ENCODE measurements around the gene SMARCD1.
A peak's percentile ranks its signal among the peaks of the same experiment; 100 is the strongest.
"Not testable (repeated sequence)": the region's sequence is repeated elsewhere in the genome, so short reads cannot be mapped to it uniquely, and the experiment has no call there.

SMARCD1 gene

DNA sequence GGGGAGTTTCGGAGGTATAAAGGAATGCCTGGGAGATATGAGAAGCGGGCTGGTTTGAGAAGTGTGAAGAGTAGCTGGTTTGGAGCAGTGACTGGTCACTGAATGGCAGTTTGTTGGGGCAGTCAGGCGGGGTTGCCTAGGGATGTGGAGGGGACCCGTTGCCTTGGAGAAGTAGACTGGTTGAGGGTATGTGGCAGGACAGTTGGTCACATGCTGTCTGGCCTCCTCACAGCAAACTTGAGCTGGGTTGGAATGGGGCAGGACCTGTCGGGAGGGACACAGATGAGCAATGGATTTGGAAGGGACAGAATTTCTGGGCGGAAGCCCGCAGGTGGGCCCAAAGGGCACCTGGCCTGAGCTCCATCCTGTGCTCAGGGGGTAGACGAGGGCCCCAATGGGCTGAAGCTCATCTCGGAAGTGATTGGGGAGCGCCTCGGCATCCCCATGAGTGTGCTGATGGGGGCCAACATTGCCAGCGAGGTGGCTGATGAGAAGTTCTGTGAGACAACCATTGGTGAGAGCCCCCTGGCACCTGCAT lies 20.8 kb downstream of the SMARCD1 start:
- no peak for DNase-seq

DNA sequence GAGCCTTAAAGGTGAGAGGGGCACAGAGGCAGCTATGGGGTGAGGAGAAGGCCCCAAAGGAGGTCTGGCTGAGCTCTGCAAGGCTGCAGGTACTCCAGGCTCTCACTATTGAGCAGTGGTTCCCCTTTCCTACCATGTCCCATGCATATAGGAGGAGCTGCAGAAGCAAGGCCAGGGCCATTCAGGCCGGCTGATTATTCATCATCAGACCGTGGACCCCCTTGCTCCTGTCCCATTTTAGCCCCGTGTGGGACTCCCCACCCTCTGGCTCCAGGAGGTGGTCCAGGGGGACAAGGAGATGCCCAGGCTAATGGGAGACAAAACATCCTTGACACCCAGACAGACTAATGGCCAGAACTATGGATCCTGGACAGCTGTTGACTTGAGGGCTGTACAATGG lies 21.8 kb downstream of the SMARCD1 start:
- DNase-seq = no peak

DNA sequence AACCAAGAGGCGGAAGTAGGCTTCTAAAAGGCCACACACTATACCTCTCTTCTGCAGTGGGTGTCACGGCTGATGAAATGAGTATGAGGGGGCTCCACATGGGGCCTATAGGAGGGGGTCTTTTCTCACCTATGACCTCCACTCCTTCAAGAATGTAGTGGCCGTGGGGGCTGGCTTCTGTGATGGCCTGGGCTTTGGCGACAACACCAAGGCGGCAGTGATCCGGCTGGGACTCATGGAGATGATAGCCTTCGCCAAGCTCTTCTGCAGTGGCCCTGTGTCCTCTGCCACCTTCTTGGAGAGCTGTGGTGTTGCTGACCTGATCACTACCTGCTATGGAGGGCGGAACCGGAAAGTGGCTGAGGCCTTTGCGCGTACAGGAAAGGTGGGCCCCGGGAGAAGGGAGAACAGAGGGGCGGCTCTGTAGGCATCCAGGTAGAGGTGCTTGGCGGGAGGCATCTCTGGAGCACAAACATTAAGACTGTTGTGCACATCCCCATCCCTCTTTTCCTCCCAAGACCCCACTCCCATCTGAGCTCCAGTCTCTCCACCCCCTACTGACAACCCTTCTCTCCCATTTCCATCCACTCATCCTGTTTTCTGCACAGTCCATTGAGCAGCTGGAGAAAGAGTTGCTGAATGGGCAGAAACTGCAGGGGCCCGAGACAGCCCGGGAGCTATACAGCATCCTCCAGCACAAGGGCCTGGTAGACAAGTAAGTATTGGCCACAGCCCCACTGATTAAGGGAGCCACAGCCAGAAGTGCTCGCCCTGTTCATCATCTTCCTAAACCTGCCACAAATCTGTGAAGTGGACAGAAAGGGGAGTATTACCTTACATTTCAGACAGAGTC lies 22.5 kb downstream of the SMARCD1 start:
- DNase-seq = no peak

DNA sequence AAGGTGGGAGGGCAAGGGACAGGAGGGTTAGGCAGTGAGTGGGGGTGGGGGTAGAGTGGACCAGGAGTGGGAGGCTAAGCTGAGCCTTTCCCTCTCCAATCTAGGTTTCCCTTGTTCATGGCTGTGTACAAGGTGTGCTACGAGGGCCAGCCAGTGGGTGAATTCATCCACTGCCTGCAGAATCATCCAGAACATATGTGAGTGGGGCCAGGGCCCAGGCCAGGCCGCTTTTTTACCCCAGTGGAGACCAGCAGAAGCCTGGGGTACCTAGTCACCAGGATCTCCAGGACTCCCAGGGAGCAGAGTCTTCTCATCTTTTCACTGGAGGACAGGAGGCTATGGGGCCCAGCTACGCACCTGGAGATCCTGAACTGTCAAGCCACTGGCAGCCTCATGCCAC lies 24.2 kb downstream of the SMARCD1 start:
- DNase-seq = no peak

DNA sequence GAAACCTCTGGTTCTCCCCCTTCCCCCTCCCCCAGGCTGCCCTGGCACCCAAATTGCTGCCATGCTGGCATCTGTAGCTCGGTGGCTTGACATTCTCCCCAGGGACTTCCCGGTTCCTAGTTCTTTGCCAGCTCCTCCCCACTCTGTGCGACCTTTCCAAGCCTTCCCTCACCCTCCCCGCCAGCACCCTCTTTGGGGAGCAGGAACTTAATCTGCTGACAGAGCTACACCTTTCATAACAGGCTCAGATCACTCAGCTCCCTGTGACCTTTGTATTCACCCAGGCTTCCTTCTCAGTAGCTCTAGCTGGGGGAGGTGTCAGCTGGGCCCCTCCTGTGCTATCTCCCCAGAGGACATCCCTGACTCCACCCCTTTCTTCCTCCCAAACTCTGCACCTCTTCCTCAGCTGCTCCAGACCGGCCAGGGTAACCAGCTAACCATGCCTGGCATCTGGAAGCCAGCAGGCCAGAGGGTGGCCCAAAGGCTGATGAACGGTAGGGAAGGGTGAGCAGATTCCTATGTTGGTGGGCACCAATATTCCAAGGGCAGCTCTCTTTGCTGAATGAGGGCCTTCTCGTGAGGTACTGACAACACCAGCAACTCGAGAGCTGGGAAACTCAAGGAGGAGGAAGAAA lies 25.1 kb downstream of the SMARCD1 start:
- no peak for DNase-seq

DNA sequence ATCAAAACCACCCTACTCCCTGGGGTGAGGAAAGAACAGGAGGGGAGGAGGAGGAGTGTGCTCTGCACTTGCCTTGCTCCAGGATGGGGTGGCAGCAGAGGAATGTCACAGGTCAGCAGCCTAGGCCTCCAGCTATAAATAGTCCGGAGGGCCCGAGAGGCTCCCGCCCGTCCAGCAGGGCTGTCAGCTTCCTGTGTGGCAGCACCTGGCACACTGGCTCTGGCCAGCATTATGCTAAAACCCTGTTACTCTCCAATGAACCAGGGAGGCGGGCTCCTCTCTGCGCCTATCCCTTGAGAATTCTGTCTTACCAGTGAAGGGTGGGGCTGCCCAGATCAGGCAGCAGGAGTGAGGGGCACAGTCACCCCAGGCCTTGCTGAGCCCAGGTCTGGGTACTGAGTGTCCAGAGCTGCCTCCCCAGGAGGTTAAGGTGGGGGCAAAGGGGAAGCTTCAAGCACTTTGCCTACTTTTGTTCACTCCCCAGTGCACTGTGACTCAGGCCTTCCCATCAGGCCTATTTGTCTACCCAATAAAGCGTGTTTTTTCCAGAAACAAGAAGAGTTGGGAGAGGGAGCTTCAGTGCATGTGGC lies 25.7 kb downstream of the SMARCD1 start:
- DNase-seq = no peak

DNA sequence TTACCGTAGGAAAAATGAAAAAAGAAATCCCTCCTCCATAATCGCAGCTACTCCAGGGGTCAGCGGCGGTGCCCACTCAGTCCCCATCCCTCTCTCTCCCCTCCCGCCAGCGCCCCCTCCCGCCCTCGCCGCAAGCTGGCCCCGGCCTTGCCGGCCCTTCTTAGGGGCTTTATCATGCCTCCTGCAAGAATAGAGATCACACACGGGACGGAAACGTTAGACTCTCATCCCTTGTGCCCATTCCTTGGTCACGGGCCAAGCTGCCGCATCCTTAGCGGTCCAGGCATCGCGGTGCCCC lies 26.2 kb downstream of the SMARCD1 start:
- DNase-seq = no peak

DNA sequence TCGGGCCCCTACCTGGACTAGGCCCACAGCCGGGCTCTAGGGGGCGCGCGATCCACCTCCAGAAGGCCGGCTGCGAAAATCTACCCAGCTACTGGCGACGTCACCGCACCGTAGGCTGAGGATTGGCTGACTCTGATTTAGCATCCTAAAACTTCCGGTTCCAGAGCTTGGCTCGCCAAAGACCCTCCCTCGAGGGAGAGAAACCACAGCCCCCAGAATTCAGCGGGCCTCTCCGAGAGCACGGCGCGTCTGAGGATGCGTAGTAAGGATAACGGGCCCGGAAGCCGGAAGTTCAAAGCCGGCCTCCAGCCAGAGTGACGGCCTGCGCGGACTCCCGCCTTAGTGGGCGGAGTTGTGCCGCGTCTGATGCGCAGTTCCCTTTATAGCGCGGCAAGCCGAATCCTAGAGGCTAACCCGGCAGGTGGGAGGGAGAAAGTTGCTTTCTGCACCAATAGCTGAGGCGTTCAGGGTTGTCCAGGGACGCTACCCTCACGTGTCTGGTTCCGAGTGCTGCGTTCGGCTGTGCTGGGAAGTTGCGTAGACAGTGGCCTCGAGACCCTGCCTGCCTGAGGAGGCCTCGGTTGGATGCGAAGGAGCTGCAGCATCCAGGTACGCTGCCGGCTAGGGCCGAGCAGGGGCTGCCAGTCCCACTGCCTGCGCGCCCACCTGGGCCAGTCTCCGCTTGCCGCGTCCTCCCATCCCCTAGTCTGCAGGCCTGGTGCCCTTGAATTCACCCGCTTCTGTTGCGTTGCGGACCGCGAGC lies 26.7 kb downstream of the SMARCD1 start, which contains the start of gene COX14:
COX14 (plus strand) TSS at position 544 of the 763 bp plus-strand sequence. CDS start 7,808 bp downstream, outside the sequence.
- peak; percentile 98 for DNase-seq

DNA sequence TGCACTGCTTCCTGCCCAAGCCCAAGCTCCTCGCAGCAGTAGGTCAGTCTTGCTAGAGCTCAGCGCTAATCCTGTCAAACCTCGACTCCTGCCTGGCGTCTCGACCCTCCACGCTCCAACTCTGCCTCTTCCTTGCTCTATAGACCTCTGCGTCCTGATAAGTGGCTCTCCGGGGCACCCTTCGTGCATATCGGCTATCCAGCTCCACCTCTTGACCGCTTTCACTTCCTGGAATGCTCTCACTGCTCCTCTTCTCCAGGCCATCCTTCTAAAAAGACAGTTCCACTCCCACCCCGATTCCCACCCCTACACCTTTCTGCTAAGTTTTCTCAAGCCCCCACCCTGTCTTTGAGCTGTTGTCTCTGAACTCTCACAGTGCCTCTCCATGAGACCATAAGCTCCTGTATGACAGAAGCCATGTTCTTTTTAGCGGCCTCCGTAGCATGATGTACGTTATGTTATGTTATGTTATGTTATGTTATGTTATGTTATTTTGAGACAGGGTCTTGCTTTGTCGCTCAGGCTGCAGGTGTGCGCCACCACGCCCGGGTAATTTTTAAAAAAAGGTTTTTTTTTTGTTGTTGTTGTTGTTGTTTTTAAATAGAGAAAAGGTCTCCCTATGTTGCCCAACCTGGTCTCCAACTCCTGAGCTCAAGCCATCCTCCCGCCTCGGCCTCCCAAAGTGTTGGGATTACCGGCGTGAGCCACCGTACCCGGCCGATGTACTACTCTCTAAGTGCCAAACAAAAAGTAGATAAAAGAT lies 27.5 kb downstream of the SMARCD1 start:
- peak; percentile 73 for DNase-seq

DNA sequence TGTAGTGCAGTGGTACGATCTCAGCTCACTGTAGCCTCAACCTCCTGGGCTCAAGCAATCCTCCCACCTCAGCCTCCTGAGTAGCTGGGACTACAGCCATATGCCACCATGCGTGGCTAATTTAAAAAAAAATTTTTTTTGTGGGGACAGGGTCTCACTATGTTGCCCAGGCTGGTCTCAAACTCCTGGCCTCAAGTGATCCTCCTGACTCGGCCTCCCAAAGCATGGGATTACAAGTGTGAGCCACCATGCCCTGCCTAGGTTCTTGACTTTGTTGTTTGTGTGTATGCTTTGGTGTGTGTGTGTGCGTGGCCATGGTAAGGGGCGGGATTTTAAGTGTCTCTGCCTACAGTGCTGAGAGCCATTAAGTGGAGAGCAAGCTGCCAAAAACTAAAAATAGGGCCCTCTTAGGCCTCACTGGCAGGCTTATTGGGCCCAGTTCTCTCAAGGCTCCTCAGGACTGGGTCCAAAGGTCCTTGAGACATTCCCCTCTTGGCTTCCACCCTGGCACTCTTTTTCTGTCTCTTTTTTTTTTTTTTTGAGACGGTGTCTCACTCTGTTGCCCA lies 32.0 kb downstream of the SMARCD1 start:
- DNase-seq = no peak

DNA sequence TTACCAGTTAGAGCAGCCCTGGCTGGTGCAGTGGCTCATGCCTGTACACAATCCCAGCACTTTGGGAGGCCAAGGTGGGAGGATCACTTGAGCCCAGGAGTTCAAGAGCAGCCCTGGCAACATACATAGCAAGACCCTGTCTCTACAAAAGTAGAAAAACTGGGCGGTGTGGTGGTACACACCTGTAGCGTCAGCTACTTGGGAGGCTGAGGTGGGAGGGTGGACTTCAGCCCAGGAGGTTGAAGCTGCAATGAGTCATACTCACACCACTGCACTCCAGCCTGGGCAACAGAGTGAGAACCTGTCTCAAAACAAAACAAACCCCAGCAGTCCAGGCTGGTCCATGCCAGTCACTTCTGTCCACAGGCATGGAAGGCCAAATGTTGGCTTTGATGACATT lies 34.2 kb downstream of the SMARCD1 start:
- no peak for DNase-seq

DNA sequence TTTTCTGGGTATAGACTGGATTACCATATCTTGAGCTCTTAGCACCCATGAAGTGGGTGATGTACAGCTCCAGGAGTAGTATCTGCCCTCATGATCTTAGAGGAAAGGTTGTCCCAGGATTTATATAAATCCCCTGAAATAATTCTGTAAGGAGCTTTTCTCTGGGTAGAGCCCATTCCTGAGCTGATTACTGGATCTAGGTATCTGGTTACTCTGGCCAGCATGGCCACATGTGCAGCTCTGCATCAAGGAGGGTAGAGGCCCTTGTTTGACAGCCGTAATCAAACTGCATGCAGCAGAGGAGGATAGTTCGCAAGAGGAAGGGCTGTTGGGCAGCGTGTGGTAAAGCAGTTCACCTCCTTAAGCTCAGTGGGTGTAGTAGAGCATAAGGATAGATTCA lies 35.4 kb downstream of the SMARCD1 start:
- no peak for DNase-seq

DNA sequence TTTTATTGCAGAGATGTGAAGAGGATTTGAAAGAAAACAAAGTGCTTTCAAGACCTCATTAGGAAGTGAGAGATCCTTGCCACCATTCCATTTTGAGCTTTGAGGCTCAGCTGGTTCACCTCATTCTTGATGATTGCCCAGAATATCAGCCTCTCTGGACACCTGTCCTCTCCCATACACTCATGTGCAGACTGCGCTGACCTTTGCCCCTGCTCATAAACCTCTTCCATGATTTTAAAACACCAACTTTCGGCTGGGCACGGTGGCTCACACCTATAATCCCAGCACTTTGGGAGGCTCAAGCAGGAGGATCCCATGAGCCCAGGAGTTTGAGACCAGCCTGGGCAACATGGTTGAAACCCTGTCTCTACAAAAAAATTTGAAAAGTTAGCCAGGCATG lies 35.8 kb downstream of the SMARCD1 start:
- DNase-seq = no peak

DNA sequence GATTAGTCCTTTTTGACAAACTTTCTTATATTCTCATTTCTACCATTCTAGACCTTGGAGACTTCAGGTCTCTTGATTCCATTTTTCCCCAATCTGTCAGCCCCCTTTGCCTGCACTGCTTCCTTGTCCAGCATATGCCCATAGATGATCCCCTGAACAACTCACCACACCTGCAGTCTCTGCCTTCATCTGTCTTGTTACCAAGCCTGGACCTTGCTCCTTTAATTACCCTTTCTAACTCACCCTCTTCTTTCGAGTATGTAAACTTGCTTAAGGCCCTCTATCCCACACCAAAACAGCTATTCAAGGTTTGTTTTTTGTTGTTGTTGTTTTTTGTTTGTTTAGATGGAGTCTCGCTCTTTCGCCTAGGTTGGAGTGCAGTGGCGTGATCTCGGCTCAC lies 36.5 kb downstream of the SMARCD1 start:
- no peak for DNase-seq

DNA sequence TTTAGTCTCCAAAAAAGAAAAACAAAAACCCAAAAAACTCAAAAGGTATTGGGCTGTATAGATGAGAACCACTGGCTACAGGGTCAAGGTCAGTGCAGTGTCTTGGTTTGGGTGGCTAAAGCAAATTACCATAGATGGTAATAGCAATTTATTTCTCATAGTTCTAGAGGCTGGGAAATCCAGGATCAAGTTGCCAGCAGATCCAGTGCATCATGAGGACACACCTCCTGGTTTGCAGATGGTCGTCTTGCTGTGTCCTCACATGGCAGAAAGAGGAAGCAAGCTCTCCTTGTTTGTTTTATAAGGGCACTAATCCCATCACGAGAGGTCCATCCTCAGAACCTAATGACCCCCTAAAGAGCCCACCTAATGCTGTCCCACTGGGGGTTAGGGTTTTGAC lies 38.1 kb downstream of the SMARCD1 start:
- no peak for DNase-seq

DNA sequence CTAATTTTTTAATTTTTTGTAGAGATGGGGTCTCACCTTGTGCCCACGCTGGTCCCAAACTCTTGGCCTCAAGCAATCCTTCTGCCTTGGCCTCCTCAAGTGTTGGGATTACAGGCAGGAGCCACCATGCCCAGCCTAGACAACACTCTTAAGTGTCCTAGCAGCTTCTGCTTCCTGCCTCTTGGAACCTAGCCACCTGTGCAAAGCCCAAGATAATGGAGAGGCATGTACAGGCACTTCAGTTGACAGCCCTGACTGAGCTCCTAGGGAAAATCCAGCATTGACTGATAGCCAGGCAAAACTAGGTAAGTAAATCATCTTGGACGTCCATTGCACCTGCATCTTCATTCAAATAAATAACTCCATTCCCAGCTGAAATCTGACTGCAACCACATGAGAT lies 42.4 kb downstream of the SMARCD1 start:
- DNase-seq = no peak

DNA sequence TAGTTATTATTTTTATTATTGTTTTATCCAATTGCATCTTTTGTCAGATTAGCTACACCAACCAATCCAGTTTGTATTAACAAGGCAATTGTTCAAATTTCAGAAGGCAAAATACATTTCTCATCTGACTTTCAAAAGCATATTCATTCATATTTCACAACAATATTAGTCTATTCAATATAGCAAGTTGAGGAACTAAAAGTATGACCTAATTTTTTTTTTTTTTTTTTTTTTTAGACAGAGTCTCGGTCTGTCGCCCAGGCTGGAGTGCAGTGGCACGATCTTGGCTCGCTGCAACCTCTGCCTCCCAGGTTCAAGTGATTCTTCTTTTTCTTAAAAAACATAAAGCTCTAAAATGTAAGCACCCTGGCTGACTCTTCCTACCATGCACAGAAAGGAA lies 44.1 kb downstream of the SMARCD1 start:
- DNase-seq = no peak

DNA sequence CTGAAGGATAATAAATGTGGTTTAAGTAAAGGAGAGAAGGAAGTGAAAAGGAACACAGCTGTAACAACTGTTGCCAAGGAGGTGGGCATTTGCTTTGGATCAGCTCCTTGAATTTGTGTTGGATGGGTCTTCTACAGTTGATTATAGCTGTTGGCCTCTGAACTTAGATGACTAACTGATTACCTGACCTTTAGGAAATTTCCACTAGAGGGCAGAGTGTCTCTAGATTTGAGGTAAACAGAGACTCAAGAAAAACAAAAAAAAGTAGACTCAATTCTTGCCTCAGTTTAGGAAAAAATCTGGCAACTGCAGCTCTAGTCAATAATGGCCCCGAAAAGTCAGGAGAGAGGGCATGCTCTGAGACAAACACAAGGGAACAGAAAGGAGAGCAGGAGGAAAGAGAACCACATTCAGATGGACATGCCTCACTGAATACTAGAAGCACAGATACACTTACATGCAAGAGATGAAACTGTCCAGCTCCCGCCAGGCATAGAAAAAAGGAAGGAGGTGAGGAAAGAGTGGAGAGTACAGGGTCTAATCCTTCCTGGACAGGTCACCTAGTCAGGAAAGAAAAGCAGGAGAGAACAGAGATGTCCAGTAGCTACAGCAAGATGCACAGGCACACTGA lies 47.5 kb downstream of the SMARCD1 start:
- DNase-seq = no peak

DNA sequence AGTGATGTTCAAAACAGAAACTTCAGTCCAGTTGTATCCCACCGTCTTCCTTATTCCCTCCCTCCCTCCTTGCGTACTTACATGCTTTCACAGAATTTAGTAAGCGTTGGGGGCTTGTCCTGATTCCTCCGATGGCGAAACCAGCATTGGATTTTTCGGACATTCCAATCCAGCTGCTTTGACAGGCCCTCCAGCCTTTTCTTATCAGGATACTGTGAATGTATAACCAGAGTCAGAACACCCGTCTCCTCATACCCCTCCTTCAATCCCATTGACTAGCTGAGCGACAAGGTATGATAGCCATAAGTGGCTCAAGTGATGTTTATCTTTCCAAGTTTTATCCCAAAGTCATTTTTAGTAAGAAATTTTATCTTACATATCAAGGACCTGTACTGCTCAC lies 57.9 kb downstream of the SMARCD1 start:
- DNase-seq = no peak

DNA sequence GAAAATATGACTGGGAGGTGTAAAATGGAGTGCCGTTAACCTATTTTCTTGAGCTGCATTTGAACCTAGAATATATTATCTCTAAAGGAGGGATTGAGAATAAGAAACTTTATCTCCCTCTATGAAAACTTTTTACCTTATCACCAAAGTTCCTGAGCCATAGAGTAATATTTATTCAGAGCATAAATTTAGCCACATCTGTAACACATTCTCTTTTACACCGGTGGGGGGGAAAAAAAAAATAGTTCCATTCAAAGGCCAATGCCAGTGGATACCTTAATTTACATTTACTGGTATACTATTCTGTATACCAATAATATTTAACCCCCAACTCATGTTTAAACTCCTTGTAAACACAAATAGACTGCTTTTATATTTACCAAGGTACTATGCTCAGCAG lies 60.3 kb downstream of the SMARCD1 start:
- no peak for DNase-seq

DNA sequence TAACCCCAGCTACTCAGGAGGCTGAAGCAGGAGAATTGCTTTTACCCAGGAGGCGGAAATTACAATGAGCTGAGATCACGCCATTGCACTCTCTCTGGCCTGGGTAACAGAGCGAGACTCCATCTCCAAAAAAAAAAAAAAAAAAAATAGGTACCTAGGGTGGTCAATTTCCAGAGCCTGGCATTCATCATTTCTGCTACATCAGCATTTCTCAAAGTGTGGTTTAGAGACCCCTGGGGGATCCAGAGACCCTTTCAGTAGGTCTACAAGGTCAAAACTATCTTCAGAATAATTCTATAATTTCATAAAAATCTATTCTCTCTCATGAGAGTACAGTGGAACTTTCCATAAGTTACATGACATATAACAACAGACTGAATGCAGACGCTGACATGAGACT lies 62.1 kb downstream of the SMARCD1 start:
- DNase-seq = no peak

DNA sequence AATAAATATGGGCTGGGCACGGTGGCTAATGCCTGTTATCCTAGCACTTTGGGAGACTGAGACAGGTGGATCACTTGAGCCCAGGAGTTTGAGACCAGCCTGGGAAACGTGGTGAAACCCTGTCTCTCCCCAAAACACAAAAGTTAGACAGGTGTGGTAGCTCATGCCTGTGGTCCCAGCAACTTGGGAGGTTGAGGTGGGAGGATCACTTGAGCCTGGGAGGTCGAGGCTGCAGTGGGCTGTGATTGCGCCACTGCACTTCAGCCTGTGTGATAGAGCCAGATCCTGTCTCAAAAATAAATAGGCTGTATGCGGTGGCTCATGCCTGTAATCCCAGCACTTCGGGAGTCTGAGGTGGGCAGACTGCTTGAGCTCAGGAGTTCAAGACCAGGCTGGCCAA lies 62.9 kb downstream of the SMARCD1 start:
- DNase-seq = not testable (repeated sequence)

All from NCI-H1092 treated with DMSO at 0.1 percent for 48 hours (cell line).